Measurements from ENCODE around the gene SHISAL2B.
A peak's percentile ranks its signal among the peaks of the same experiment; 100 is the strongest.
"Not testable (repeated sequence)": the region's sequence is repeated elsewhere in the genome, so short reads cannot be mapped to it uniquely, and the experiment has no call there.

Gene SHISAL2B

DNA sequence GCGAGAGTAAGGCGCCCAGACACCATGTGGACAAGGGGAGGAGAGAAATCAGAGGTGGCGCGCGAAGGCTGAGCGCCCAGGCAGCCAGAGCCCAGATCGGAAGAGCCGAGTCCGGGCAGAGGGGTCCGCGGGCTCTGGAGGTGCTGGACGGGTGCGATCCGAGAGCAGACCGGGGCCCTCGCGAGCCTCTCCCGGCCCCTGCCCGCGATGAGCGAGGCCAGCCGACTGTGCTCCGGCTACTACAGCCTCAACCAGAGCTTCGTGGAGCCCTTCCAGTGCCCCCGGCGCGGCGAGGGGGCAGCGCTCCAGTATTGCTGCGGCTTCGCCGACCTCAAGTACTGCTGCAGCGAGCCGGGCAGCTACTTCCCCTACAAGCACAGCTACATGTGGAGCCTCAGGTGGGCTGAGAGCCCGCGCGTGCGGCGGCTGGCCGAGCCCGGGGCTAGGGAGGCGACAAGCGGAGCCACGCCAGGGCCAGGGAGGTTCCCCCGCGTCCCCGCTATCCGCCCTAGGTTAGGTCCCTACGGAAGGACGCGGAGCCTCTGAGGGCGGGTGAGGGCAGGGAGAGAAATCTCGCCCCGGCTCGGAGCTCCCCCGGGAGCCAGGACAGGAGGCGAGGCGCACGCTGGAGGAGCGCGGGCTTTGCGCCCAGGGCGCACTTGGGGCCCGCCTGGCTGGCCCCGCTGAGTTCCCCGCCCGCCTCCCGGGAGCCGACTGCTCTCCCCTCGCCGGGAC lies at the start of gene SHISAL2B:
TSS of gene SHISAL2B (plus strand) at position 87 of the 735 bp plus-strand sequence. CDS start at position 208, 121 bp downstream.
- peak; percentile 11 for DNase-seq (ENCODE audit: low spot score)

GRCh38 chr5:64644831-64645230 lies 45.5 kb upstream of the SHISAL2B start:
- no peak for DNase-seq (ENCODE audit: low spot score)

- DNase-seq (ENCODE audit: low spot score) = no peak
Measured at GRCh38 chr5:64646169-64646568, 44.1 kb upstream of the SHISAL2B start.

DNA sequence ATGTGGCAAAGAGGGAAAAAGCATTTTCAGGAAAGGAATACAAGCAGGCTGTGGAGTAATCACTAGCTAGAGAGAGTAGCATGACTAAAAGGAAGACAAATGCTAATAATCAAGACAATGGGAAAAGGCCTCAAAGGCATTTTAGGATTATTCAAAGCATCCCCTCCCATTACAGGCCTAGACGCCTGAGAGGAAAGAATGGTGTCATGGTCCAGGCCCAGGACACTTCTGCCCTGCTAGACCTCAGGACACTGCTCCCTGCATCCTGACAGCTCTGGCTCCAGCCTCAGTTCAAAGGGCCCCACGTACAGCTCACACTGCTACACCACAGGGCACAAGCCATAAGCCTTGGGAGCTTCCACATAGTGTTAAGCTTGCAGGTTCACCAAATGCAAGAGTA lies 40.8 kb upstream of the SHISAL2B start:
- no peak for DNase-seq (ENCODE audit: low spot score)

GRCh38 chr5:64653766-64654560 lies 36.3 kb upstream of the SHISAL2B start:
- DNase-seq (ENCODE audit: low spot score) = no peak

GRCh38 chr5:64654561-64654938 lies 35.8 kb upstream of the SHISAL2B start:
- DNase-seq (ENCODE audit: low spot score) = no peak

GRCh38 chr5:64655596-64655995 lies 34.7 kb upstream of the SHISAL2B start:
- no peak for DNase-seq (ENCODE audit: low spot score)

DNA sequence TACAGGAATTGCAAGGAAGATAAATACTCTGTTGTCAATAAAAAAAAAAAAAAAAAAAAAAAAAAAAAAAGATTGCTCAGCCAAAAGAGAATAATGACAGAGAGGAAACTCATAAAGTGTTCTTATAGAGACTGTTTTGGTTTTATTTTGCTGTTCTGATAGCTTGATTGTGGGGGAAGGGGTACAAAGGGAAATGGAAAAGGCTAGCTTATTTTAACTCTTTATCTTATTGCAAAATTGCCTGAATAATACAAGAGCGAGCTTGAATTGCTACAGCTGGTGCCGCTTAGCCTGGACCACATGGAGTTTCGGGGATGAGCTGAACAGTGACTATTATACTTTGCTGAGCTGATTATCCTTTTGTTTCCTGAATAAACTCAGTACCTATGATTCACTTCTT lies 31.0 kb upstream of the SHISAL2B start:
- no peak for DNase-seq (ENCODE audit: low spot score)

- DNase-seq (ENCODE audit: low spot score) = not testable (repeated sequence)
Measured at GRCh38 chr5:64663181-64663580, 27.1 kb upstream of the SHISAL2B start.

DNA sequence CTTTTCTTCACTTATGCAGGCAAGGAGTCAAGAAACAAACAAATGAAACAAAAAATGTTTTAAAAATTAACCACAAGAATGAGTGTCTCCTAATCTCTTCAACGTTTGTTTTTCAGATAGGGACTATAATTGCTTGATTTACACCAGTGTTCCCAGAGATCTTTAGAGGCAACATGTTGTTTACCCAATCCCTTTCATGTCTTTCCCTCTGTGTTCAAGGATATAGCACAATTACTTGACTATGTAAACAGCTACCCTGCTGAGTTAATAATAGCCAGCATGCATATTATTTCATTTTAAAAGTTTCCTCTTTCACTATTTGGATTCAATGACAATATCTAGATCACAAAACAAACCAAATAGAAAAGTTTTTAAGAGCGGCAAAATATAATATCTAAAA lies 25.1 kb upstream of the SHISAL2B start:
- no peak for DNase-seq (ENCODE audit: low spot score)

GRCh38 chr5:64666078-64666477 lies 24.2 kb upstream of the SHISAL2B start:
- no peak for DNase-seq (ENCODE audit: low spot score)

- no peak for DNase-seq (ENCODE audit: low spot score)
Measured at GRCh38 chr5:64667068-64667467, 23.2 kb upstream of the SHISAL2B start.

DNA sequence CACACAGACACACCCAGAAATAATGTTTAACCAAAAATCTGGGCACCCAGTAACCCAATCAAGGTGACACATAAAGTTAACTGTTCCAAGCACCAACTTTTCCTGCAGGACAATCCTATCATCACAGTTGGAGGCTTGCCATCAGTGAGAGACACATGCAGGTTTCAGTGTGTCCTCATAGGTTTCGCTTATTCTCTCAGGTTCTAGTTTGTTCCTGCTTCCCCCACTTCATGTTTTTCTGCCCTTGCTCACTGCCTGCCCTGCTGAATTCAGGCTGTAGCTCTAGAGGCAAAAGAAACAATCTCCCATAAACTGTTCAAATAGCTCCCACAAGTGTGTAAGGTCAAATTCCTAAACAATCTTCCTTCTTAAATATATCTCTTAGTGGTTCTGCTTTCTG lies 20.0 kb upstream of the SHISAL2B start:
- no peak for DNase-seq (ENCODE audit: low spot score)

DNA sequence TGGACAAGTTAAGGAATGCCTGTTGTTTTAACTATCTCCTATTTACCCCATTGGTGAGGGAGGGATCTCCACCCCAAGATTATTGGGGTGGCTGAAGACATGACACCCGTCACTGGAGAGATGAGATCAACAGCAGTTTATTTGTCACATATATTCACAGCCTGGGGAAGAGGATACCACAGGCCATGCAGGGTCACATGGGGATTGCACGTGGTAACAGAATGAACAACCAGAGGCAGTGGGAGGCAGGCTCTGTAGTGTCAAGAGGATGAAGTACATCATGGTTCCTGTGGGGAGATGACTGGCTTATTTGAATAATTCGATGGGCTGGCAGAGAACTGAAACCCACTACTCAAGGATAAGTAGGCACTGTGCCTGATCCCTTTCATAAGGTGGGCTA lies 18.6 kb upstream of the SHISAL2B start:
- no peak for DNase-seq (ENCODE audit: low spot score)

DNA sequence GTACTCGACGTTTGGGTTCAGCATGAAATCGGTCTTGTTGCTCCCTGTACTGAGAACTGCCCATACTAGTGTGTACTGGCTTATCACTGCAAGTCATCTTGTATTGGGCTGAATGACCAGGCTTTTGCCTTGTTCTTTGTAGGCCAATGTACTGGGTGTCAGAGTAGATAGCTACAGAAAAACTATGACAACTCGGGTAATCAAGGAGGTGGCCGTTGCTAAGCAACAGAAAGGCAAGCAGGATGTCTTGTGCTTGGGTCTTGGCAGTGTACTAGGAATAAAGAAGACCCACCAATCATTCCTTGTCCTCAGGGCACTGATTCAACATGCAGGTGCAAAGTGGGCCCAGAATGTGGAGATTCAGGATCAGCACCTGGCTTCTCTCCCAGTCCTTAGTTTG lies 11.9 kb upstream of the SHISAL2B start:
- no peak for DNase-seq (ENCODE audit: low spot score)

- DNase-seq (ENCODE audit: low spot score) = peak; percentile 8
Measured at GRCh38 chr5:64680289-64680688, 10.0 kb upstream of the SHISAL2B start.

DNA sequence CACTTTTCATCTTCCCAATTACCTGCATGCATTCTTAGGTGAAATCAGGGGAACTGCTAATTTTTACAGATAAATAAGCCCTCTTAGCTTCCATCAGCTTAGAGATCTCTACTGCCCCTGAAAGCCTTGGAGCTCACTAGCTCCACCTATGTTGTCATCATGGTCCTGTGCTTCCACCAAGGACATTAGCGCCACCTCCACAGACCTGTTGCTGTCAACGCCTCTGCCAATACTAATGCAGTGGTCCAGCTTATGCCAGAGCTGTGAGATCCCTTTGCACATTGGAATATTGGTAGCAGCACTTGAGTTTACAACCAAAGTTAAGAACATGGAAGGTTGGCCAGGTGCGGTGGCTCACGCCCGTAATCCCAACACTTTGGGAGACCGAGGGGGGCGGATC lies 7.7 kb upstream of the SHISAL2B start:
- DNase-seq (ENCODE audit: low spot score) = no peak

DNA sequence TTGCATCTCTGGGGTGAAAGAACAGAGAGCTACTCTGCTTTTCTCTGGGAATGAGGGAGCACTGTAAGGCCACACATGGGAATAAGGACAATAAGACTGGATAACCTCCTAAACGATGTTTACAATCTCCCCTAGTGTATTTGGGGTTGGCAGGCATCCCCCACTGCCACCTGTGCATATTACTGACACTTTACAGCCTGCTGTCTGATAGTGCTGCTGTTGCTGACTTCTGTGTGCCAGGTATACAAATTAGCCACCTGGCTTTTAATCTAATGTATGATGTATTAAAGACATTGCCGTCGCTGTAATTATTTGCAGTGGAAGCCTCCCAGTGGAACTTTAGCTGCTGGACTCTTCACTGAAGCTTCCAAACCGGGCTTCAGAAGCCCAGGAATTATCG lies 4.4 kb upstream of the SHISAL2B start:
- no peak for DNase-seq (ENCODE audit: low spot score)

DNA sequence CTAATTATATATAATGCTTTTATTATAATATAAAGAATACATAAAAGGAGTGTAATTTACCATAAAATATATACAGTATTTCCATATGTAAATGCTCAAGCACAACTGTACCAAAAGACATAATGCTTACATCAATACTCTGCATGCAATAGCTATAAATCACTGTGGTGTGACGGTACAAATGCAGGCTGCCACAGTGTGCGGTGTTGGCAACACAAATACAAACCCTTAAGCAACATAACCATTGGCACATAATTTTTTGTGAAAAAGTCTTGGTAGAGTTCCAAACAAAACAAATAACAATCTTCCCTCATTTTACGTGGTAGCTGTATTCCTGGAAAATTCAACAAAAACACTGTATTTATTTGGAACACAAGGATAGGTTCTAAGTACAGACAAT lies 1.9 kb upstream of the SHISAL2B start:
- DNase-seq (ENCODE audit: low spot score) = no peak

GRCh38 chr5:64688965-64689364 lies 1.3 kb upstream of the SHISAL2B start:
- DNase-seq (ENCODE audit: low spot score) = no peak

DNA sequence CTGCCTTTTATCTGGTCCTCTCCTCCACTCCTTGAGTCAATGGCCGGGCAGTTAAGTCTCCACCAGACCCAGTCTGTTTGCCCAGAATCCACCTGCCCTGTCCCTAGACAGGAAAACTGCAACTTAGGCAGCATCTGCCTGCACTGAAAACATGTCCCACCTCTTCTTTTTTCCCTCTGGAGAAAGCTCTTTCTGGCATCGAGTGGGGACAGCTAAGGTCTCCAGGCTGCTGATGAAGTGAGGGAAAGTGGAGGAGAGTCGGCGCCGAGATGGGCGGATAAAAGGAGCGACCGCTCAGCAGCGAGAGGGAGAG lies 243 bp upstream of the SHISAL2B start:
- peak; percentile 2 for DNase-seq (ENCODE audit: low spot score)

- DNase-seq (ENCODE audit: low spot score) = peak; percentile 14
Measured at GRCh38 chr5:64691291-64691690, 988 bp downstream of the SHISAL2B start.

GRCh38 chr5:64693636-64694035 lies 3.3 kb downstream of the SHISAL2B start:
- DNase-seq (ENCODE audit: low spot score) = no peak

GRCh38 chr5:64696414-64696813 lies 6.1 kb downstream of the SHISAL2B start:
- DNase-seq (ENCODE audit: low spot score) = not testable (repeated sequence)

Data from cerebellar cortex (tissue), 1 donor.